GM19463 (cell line): ENCODE data around the gene ATP1A3.
"Not testable (repeated sequence)": the region's sequence is repeated elsewhere in the genome, so short reads cannot be mapped to it uniquely, and the experiment has no call there.

Experiments
- ATAC-seq: cut with Tn5 transposase; IDR thresholded peaks from one replicate; pipeline ENCODE4 v1.9.1; 2021; ENCODE audit warnings: mild to moderate bottlenecking, moderate library complexity; ENCODE audit not compliant: unreplicated experiment

ATP1A3 gene

GRCh38 chr19:42012747-42013146, 18.7 kb upstream of the ATP1A3 start:
- ATAC-seq: not testable (repeated sequence)

GRCh38 chr19:42010245-42011126, 16.5 kb upstream of the ATP1A3 start:
- no peak for ATAC-seq

GRCh38 chr19:42006569-42006968, 12.5 kb upstream of the ATP1A3 start:
- ATAC-seq: no peak

GRCh38 chr19:42005504-42005903, 11.5 kb upstream of the ATP1A3 start:
- ATAC-seq: no peak

- no peak for ATAC-seq
Observed at GRCh38 chr19:42003506-42004294, 9.7 kb upstream of the ATP1A3 start.

GRCh38 chr19:41999878-42000208, 5.8 kb upstream of the ATP1A3 start:
- no peak for ATAC-seq

- ATAC-seq: no peak
Observed at GRCh38 chr19:41999071-41999877, 5.2 kb upstream of the ATP1A3 start.

GRCh38 chr19:41998246-41999020, 4.4 kb upstream of the ATP1A3 start:
- ATAC-seq: no peak

- ATAC-seq: no peak
Observed at GRCh38 chr19:41997851-41998229, 3.8 kb upstream of the ATP1A3 start.

- ATAC-seq: no peak
Observed at GRCh38 chr19:41997121-41997850, 3.3 kb upstream of the ATP1A3 start.

GRCh38 chr19:41995959-41996797, 2.1 kb upstream of the ATP1A3 start:
- ATAC-seq: no peak

GRCh38 chr19:41994994-41995958, 1.2 kb upstream of the ATP1A3 start:
- no peak for ATAC-seq

- ATAC-seq: no peak
Observed at GRCh38 chr19:41994521-41994971, 516 bp upstream of the ATP1A3 start.

- ATAC-seq: not testable (repeated sequence)
Observed at GRCh38 chr19:41991925-41992569, 2.0 kb downstream of the ATP1A3 start.

- no peak for ATAC-seq
Observed at GRCh38 chr19:41991025-41991424, 3.0 kb downstream of the ATP1A3 start.

- no peak for ATAC-seq
Observed at GRCh38 chr19:41990615-41991014, 3.4 kb downstream of the ATP1A3 start.

GRCh38 chr19:41990028-41990427, 4.0 kb downstream of the ATP1A3 start:
- ATAC-seq: no peak
